22Rv1 (cell line): ENCODE measurements around the gene DCUN1D5.

Source experiments
- CTCF ChIP-seq: fragments of 450-650 bp; IDR thresholded peaks from 2 replicates; pipeline ENCODE4 v1.5.1; 2017; ENCODE audit warnings: mild to moderate bottlenecking
- ZFX ChIP-seq: fragments of 450-650 bp; IDR thresholded peaks from 2 replicates; pipeline ENCODE4 v1.6.1; 2017; ENCODE audit warnings: antibody characterized with exemption, borderline replicate concordance

DNA sequence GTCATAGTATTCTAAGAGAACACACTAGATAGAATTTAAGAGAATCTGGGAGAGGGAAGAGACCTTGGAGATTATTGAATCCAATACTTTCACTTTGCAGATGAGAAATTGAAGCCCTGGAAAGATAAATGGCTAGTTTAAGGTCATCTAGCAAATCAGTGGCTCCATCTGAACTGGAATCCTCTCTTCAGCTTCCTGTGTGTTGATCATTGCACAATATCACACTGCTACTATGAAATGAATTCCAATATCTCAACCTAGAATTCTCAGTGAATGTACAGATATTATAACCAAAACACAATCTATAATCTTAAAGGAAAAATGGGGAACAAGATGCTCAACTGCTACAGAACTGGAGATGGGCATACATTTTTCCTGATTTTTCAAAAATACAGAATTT is 44.1 kb downstream of the DCUN1D5 start:
- TF ChIP-seq CTCF (no peak), ZFX (no peak)
